AG04449 (cell line): Measurements from ENCODE around the gene CHMP1A.

ENCODE experiments used
- CTCF ChIA-PET: fragments of 350-600 bp; formaldehyde crosslinking; extraction: SDS; loops from one replicate; lab custom pipeline; 2021; ENCODE audit warnings: antibody characterized with exemption; lab: Yijun Ruan, JAX
- POLR2A ChIA-PET: fragments of 400-600, 350-600 bp; formaldehyde crosslinking; extraction: SDS; loops from one replicate; lab custom pipeline; 2020; ENCODE audit warnings: antibody characterized with exemption, inconsistent platforms; lab: Yijun Ruan, JAX
- DNase-seq: peaks from one replicate; pipeline ENCODE4 v3.0.0-alpha.2; 2010; ENCODE audit warnings: low read depth, low spot score
- H3K4me3 ChIP-seq: 2 replicates; pipeline ENCODE4 v1.5.1; 2011; ENCODE audit warnings: low read depth, mild to moderate bottlenecking, control low read depth, low read length
- CTCF ChIP-seq: IDR thresholded peaks from one replicate; pipeline ENCODE4 v1.5.1; 2011; ENCODE audit warnings: mild to moderate bottlenecking, moderate library complexity, low read length, control low read depth, inconsistent platforms; ENCODE audit not compliant: insufficient read depth; ENCODE audit errors: missing control alignments

CHMP1A gene

GRCh38 chr16:89615596-89616090 lies 41.9 kb downstream of the CHMP1A start:
- no peak overlapping the region for H3K4me3 ChIP-seq
- CTCF ChIA-PET: interaction anchor here (0.8 to 3.6 kb wide), 11 partner anchors 8 to 245 kb away, joined by 3 to 20 read pairs (median 9); partner anchors contain the start of gene CPNE7
- POLR2A ChIA-PET: interaction anchor here (0.7 kb wide), 1 partner anchor 258 kb away, joined by 3 read pairs; the partner anchor contains the start of gene TCF25
- peak; percentile 75 for TF ChIP-seq CTCF
- DNase-seq: no peak

- TF ChIP-seq CTCF: no peak
- ChIA-PET CTCF (interaction anchor here (1.0 to 3.6 kb wide), 11 partner anchors 8 to 245 kb away, joined by 3 to 20 read pairs (median 9); partner anchors contain the start of gene CPNE7), POLR2A (interaction anchor here (0.7 kb wide), 1 partner anchor 258 kb away, joined by 3 read pairs; the partner anchor contains the start of gene TCF25)
- no peak overlapping the region for H3K4me3 ChIP-seq
- no peak for DNase-seq
Observed at GRCh38 chr16:89615176-89615575, 42.3 kb downstream of the CHMP1A start.

GRCh38 chr16:89613954-89614459 lies 43.5 kb downstream of the CHMP1A start:
- no peak for DNase-seq
- CTCF ChIA-PET: interaction anchor here (1.0 to 3.6 kb wide), 7 partner anchors 9 to 38 kb away, joined by 6 to 20 read pairs (median 14); partner anchors contain the start of gene CPNE7
- POLR2A ChIA-PET: interaction anchor here (1.0 kb wide), 1 partner anchor 12 kb away, joined by 3 read pairs; no protein-coding TSS in a partner anchor

GRCh38 chr16:89613231-89613953 lies 44.1 kb downstream of the CHMP1A start, which contains the start of gene DPEP1:
DPEP1 (plus strand) TSS chr16:89613642; CDS start chr16:89630411, 16,769 bp downstream.
- CTCF ChIA-PET: interaction anchor here (0.9 to 3.6 kb wide), 5 partner anchors 10 to 104 kb away, joined by 3 to 19 read pairs (median 14); no protein-coding TSS in a partner anchor
- DNase-seq: no peak
- no peak within 1 kb of the TSS for H3K4me3 ChIP-seq
- TF ChIP-seq CTCF: no peak
- POLR2A ChIA-PET: no interaction called here

More at GRCh38 chr16:89613954-89614459, 43.5 kb downstream of the CHMP1A start:
- H3K4me3 ChIP-seq: no peak overlapping the region
- TF ChIP-seq CTCF: no peak

- POLR2A ChIA-PET: no interaction called here
- no peak for DNase-seq
- no peak overlapping the region for H3K4me3 ChIP-seq
- CTCF ChIA-PET: interaction anchor here (0.7 to 3.6 kb wide), 3 partner anchors 17 to 104 kb away, joined by 3 to 17 read pairs (median 3); no protein-coding TSS in a partner anchor
- no peak for TF ChIP-seq CTCF
Observed at GRCh38 chr16:89612415-89613166, 44.9 kb downstream of the CHMP1A start.
